ENCODE measurements around the gene NFKBIL1. TPM values are rescaled to one million over a fixed set of nuclear protein-coding genes. Genes with fewer than 3 reads are reported as not detected.

NFKBIL1 gene
- total and polyA plus RNA-seq, 9 of the 15 experiments (the other 6 are each of a cell fraction or from before 2014, with no cell fraction given): 0.49 to 33.1 (median 7.6) TPM

DNA sequence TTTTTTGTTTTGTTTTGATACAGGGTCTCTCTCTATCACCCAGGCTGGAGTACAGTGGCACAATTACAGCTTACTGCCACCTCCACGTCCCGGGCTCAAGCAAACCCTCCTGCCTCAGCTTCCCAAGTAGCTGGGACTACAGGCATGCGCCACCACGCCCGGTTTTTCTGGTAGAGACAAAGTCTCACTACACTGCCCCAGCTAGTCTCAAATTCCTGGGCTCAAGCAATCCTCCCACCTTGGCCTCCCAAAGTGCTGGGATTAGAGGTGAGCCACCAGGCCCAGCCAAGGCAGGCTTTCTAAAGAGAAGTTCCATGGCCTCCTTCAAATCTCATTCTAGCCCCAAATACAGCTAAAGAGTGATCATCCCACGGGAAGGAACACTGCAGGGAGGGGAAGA, 13.4 kb upstream of the NFKBIL1 start (continued):
- TF ChIP-seq, protein P1, sequence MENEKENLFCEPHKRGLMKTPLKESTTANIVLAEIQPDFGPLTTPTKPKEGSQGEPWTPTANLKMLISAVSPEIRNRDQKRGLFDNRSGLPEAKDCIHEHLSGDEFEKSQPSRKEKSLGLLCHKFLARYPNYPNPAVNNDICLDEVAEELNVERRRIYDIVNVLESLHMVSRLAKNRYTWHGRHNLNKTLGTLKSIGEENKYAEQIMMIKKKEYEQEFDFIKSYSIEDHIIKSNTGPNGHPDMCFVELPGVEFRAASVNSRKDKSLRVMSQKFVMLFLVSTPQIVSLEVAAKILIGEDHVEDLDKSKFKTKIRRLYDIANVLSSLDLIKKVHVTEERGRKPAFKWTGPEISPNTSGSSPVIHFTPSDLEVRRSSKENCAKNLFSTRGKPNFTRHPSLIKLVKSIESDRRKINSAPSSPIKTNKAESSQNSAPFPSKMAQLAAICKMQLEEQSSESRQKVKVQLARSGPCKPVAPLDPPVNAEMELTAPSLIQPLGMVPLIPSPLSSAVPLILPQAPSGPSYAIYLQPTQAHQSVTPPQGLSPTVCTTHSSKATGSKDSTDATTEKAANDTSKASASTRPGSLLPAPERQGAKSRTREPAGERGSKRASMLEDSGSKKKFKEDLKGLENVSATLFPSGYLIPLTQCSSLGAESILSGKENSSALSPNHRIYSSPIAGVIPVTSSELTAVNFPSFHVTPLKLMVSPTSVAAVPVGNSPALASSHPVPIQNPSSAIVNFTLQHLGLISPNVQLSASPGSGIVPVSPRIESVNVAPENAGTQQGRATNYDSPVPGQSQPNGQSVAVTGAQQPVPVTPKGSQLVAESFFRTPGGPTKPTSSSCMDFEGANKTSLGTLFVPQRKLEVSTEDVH (IDR thresholded peaks at IDR 0.05; ENCODE audit: low read depth, partially characterized antibody): peak; percentile 50
- TF ChIP-seq SLC30A9 (CRISPR knock-in tag; IDR thresholded peaks at IDR 0.05) (no peak), FOXK2 (conservative IDR thresholded peaks at IDR 0.05 in 1 of 2, IDR thresholded peaks at IDR 0.05 in 1 of 2; ENCODE audit: low read depth in 2 of 2) (no peak), ILF3 (IDR thresholded peaks at IDR 0.05; ENCODE audit: borderline replicate concordance) (peak; percentile 39; the same call in 1 of the 2 replicates), RFX7 (CRISPR knock-in tag; IDR thresholded peaks at IDR 0.05) (no peak), ZNF561 (CRISPR knock-in tag; conservative IDR thresholded peaks at IDR 0.05) (no peak), RBFOX2 (IDR thresholded peaks at IDR 0.05; ENCODE audit: low read depth, low read length) (0 out of 2 replicates have a peak, but pooled peaks have one; percentile 32), HMG20A (CRISPR knock-in tag; conservative IDR thresholded peaks at IDR 0.05) (no peak), POLR2AphosphoS2 (IDR thresholded peaks at IDR 0.05; ENCODE audit: low read length) (0 out of 2 replicates have a peak, but pooled peaks have one; percentile 26), ZNF146 (CRISPR knock-in tag; IDR thresholded peaks at IDR 0.05; ENCODE audit: unreplicated experiment) (no peak), BHLHE40 (IDR thresholded peaks at IDR 0.05; ENCODE audit: low read length) (no peak), CBX8 (IDR thresholded peaks at IDR 0.05; ENCODE audit: borderline replicate concordance, extremely low read depth, low read depth, low read length, poor library complexity, severe bottlenecking) (no peak), EZH2 (IDR thresholded peaks at IDR 0.05; ENCODE audit: borderline replicate concordance, low read depth, low read length) (no peak), LCOR (CRISPR knock-in tag; IDR thresholded peaks at IDR 0.05) (no peak)
- TF ChIP-seq, protein P2, sequence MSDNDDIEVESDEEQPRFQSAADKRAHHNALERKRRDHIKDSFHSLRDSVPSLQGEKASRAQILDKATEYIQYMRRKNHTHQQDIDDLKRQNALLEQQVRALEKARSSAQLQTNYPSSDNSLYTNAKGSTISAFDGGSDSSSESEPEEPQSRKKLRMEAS (CRISPR knock-in tag; IDR thresholded peaks at IDR 0.05): no peak
